Endothelial cell of umbilical vein (primary cell): Measurements from ENCODE around the gene ZPBP2. TPM values are rescaled to one million over a fixed set of nuclear protein-coding genes. Genes with fewer than 3 reads are reported as not detected.

ENCODE experiments used
- BruUV-seq: library from RNA; stranded (reverse); fragments of 400-500 nt; replicated peaks from 2 replicates; lab custom pipeline; 2021; lab: Mats Ljungman, UMichigan
- CTCF ChIA-PET: fragments of 300-600, 350-600 bp; sonication (Branson Sonifier 250); formaldehyde crosslinking; loops from one replicate; lab custom pipeline; 2021; ENCODE audit warnings: antibody characterized with exemption, inconsistent platforms; lab: Charles Lee
- POLR2A ChIA-PET: fragments of 300-600, 350-600 bp; sonication (Branson Sonifier 250); formaldehyde crosslinking; loops from one replicate; lab custom pipeline; 2021; ENCODE audit warnings: antibody characterized with exemption, inconsistent platforms; lab: Charles Lee
- DNase-seq: peaks from one replicate; pipeline ENCODE4 v3.0.0-alpha.2; 2011; ENCODE audit warnings: low read depth, low spot score
- FAIRE-seq: peaks from 2 replicates; lab custom pipeline; 2011; peaks lifted over from hg19 to GRCh38; lab: Jason Lieb, UNC
- H2AFZ ChIP-seq: 2 replicates; pipeline ENCODE4 v1.6.0; 2012; ENCODE audit warnings: low read depth, low read length, control low read depth, inconsistent platforms
- H3K27ac ChIP-seq: 2 replicates; pipeline ENCODE4 v1.5.1; 2011; ENCODE audit warnings: low read depth, mild to moderate bottlenecking, control low read depth, low read length, moderate library complexity; ENCODE audit not compliant: insufficient read depth
- H3K27me3 ChIP-seq, 2 experiments: 2 replicates each; pipeline versions ENCODE4 v1.6.0 to v1.6.1; 2011; ENCODE audit warnings: low read length in 2 of 2, mixed read lengths in 1 of 2; ENCODE audit not compliant: control insufficient read depth in 2 of 2, insufficient read depth in 2 of 2
- H3K36me3 ChIP-seq, 2 experiments: 2 replicates in 1 of 2; 3 replicates in 1 of 2; pipeline ENCODE4 v1.5.1; 2011; ENCODE audit warnings: low read length in 2 of 2, mild to moderate bottlenecking in 1 of 2, moderate library complexity in 1 of 2; ENCODE audit not compliant: control insufficient read depth in 2 of 2, insufficient read depth in 2 of 2; ENCODE audit errors: extremely low read depth in 1 of 2
- H3K4me1 ChIP-seq: 3 replicates; pipeline ENCODE4 v1.5.1; 2011; ENCODE audit warnings: mild to moderate bottlenecking, low read length; ENCODE audit not compliant: control insufficient read depth, insufficient read depth; ENCODE audit errors: extremely low read depth
- H3K4me2 ChIP-seq: 2 replicates; pipeline ENCODE4 v1.6.1; 2011; ENCODE audit warnings: low read length, control low read depth, mixed read lengths; ENCODE audit not compliant: insufficient read depth
- H3K4me3 ChIP-seq, 3 experiments: fragments of 200-600 bp in 1 of 3; sonication (generic), shearing (Covaris generic) in 1 of 3; replicated peaks in 1 of 3; 2 replicates each; pipeline ENCODE4 v1.5.1; 2011 to 2016; ENCODE audit warnings: control low read depth in 3 of 3, low read length in 3 of 3, mild to moderate bottlenecking in 2 of 3, inconsistent platforms in 1 of 3, low read depth in 1 of 3, moderate library complexity in 1 of 3; ENCODE audit not compliant: insufficient read depth in 1 of 3
- H3K79me2 ChIP-seq: 2 replicates; pipeline ENCODE4 v1.6.0; 2012; ENCODE audit warnings: low read length, inconsistent platforms; ENCODE audit not compliant: control insufficient read depth, insufficient read depth
- H3K9ac ChIP-seq: replicated peaks from 2 replicates; pipeline ENCODE3; 2011; ENCODE audit warnings: low read length, control low read depth; ENCODE audit not compliant: insufficient read depth; ENCODE audit errors: extremely low read depth
- H3K9me1 ChIP-seq: replicated peaks from 3 replicates; pipeline ENCODE4 v1.6.0; 2011; ENCODE audit warnings: mild to moderate bottlenecking, low read length; ENCODE audit not compliant: control insufficient read depth, insufficient read depth; ENCODE audit errors: extremely low read depth
- H3K9me3 ChIP-seq: replicated peaks from 2 replicates; pipeline ENCODE4 v1.5.1; 2012; ENCODE audit warnings: low read length, inconsistent platforms; ENCODE audit not compliant: control insufficient read depth, insufficient read depth
- H4K20me1 ChIP-seq: replicated peaks from 2 replicates; pipeline ENCODE3; 2011; ENCODE audit warnings: mild to moderate bottlenecking, low read length; ENCODE audit not compliant: control insufficient read depth, insufficient read depth; ENCODE audit errors: extremely low read depth
- EZH2 ChIP-seq: IDR thresholded peaks from 2 replicates; pipeline ENCODE4 v1.6.1; 2012; ENCODE audit warnings: borderline replicate concordance, low read depth, mild to moderate bottlenecking, moderate library complexity, low read length, inconsistent platforms; ENCODE audit not compliant: severe bottlenecking
- FOS ChIP-seq: IDR thresholded peaks from 2 replicates; pipeline ENCODE4 v1.6.1; 2011; ENCODE audit warnings: mild to moderate bottlenecking, low read length, moderate library complexity, borderline replicate concordance; ENCODE audit not compliant: insufficient read depth
- GATA2 ChIP-seq: IDR thresholded peaks from 2 replicates; pipeline ENCODE4 v1.7.0; 2011; ENCODE audit warnings: low read depth, mild to moderate bottlenecking, moderate library complexity, mixed read lengths, low read length; ENCODE audit not compliant: insufficient read length, insufficient read depth
- JUN ChIP-seq: IDR thresholded peaks from 2 replicates; pipeline ENCODE4 v1.6.1; 2011; ENCODE audit warnings: borderline replicate concordance, low read depth; ENCODE audit not compliant: insufficient read length, insufficient read depth
- MYC ChIP-seq: IDR thresholded peaks from one replicate; pipeline ENCODE4 v1.6.1; 2011; ENCODE audit warnings: mild to moderate bottlenecking, low read depth, low read length
- POLR2A ChIP-seq: IDR thresholded peaks from 2 replicates; pipeline ENCODE4 v1.6.1; 2012; ENCODE audit warnings: low read depth, mild to moderate bottlenecking, control low read depth, low read length
- POLR2AphosphoS5 ChIP-seq: IDR thresholded peaks from 2 replicates; pipeline ENCODE4 v1.6.1; 2012; ENCODE audit warnings: low read depth, mild to moderate bottlenecking, control low read depth, low read length, moderate library complexity; ENCODE audit not compliant: insufficient read depth
- dilution Hi-C: fragments of 300-500 bp; cut with MboI; formaldehyde crosslinking; loops from one replicate; pipeline ENCODE4 v1.15.0; 2019; ENCODE audit warnings: low sequenced_read_pairs; ENCODE audit not compliant: extremely low pct_ligation_motif_present
- intact Hi-C: fragments of 100-400 bp; cut with micrococcal nuclease; formaldehyde crosslinking; loops from one replicate; pipeline ENCODE4 v1.10.0; 2022
- polyA plus RNA-seq, 4 experiments: library from polyadenylated mRNA; depleted of rRNA in 3 of 4; stranded (reverse) in 3 of 4; unstranded in 1 of 4; fragments of >200 nt; gene quantifications; 2 replicates each; pipeline versions ENCODE4 v1.2.1 to v1.2.3, GENCODE V29; 2011 to 2012; ENCODE audit warnings: missing spikeins in 1 of 4
- total RNA-seq: library from RNA; stranded (reverse); gene quantifications from 2 replicates; pipeline ENCODE4 v1.2.3, GENCODE V29; 2021
- TF ChIP-seq, protein P1 (sequence below): IDR thresholded peaks from 2 replicates; pipeline ENCODE4 v1.6.1; 2011; ENCODE audit not compliant: insufficient read depth, insufficient read length
- TF ChIP-seq, protein P2 (sequence below), 2 donors: IDR thresholded peaks; 1 replicate in 1 of 2; 2 replicates in 1 of 2; pipeline ENCODE4 v1.5.1; 2011; ENCODE audit warnings: low read length in 2 of 2, mild to moderate bottlenecking in 2 of 2, moderate library complexity in 2 of 2, control low read depth in 1 of 2, inconsistent platforms in 1 of 2, low read depth in 1 of 2; ENCODE audit not compliant: insufficient read depth in 1 of 2; ENCODE audit errors: extremely low read depth in 1 of 2

Gene ZPBP2
- total and polyA plus RNA-seq, 2 donors (not counting 3 experiments of a cell fraction or from before 2014, with no cell fraction given), result not detected

DNA sequence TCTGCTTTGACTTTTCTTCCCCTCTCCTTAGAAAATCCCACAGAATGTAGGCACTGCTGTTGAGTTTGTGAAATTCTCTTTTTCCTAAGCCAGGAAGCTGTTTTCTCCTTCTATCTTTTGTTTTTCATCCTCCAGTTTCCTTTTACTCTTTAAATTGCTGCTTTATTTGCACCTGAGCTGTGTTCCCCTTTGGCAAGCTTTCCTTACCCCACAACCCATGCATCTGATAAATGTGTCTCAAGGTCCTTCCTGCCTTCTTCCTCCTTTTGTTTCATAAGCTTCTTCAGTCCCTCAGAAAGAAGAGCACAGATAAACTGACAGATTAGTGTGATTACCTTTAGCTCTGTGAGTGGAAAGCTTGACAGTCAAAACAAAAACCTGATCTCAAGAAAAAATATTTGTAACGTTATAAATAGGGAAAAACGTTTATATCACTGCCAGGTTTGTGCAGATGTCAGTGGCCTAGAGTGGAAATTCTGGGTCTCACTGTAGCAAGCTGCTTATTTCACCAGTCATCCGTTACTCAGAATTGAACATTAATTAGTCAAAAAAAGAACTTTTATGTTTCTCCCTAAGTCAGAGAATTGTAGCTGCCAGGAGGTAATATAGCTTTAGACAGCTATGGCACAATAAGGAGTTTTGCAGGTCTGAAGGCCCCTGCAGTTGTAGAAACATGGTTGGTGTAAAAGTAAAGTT, 26.8 kb downstream of the ZPBP2 start:
- no TSS peak for BruUV-seq
- CTCF ChIA-PET, result interaction anchor here (1.6 to 3.4 kb wide), 4 partner anchors 10 to 271 kb away, joined by 4 to 13 read pairs (median 8); no protein-coding TSS in a partner anchor

DNA sequence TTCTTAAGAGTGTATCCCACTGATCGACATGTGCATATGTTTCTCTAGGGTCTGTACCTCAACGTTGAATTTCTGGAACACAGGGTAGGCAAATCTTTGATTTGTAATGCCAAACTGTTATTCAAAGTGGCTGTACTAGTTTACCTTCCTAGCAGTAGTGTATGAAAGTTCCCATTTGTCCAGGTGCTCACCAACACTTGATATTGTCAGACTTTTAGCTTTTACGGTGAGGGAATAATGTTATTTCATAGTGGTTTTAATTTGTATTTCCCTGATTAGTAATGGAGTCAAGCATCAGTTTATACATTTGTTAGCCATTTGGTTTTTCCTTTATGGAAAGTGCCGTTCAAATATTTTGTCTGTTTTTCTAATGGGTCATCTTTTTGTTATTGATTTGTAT, 30.1 kb downstream of the ZPBP2 start:
- H3K9me3 ChIP-seq, result no peaks in the 10 kb centered on the region
- DNase-seq, result no peak
- POLR2A ChIA-PET, result interaction anchor here (0.7 kb wide), 1 partner anchor 19 kb away, joined by 3 read pairs; no protein-coding TSS in a partner anchor
- H3K4me3 ChIP-seq, result no peak overlapping the region
- H3K9ac ChIP-seq, result no peak overlapping the region
- TF ChIP-seq JUN, result no peak
- no peak for TF ChIP-seq FOS
- TF ChIP-seq, protein P1, sequence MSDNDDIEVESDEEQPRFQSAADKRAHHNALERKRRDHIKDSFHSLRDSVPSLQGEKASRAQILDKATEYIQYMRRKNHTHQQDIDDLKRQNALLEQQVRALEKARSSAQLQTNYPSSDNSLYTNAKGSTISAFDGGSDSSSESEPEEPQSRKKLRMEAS, result no peak
- TF ChIP-seq POLR2A, result no peak
- TF ChIP-seq GATA2, result no peak
- no peak for TF ChIP-seq POLR2AphosphoS5
- TF ChIP-seq, protein P2, sequence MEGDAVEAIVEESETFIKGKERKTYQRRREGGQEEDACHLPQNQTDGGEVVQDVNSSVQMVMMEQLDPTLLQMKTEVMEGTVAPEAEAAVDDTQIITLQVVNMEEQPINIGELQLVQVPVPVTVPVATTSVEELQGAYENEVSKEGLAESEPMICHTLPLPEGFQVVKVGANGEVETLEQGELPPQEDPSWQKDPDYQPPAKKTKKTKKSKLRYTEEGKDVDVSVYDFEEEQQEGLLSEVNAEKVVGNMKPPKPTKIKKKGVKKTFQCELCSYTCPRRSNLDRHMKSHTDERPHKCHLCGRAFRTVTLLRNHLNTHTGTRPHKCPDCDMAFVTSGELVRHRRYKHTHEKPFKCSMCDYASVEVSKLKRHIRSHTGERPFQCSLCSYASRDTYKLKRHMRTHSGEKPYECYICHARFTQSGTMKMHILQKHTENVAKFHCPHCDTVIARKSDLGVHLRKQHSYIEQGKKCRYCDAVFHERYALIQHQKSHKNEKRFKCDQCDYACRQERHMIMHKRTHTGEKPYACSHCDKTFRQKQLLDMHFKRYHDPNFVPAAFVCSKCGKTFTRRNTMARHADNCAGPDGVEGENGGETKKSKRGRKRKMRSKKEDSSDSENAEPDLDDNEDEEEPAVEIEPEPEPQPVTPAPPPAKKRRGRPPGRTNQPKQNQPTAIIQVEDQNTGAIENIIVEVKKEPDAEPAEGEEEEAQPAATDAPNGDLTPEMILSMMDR (IDR thresholded peaks at IDR 0.05; ENCODE audit: extremely low read depth in 1 of 2, insufficient read depth in 1 of 2, low read depth in 1 of 2, low read length in 2 of 2), result no peak
- TF ChIP-seq MYC, result no peak
- TF ChIP-seq EZH2, result no peak
- no peaks in the 10 kb centered on the region for H3K79me2 ChIP-seq
- intact Hi-C loops (no loop called here), dilution Hi-C loops (no loop called here)
- no peak for FAIRE-seq
- peaks cover 0 to 3% of the 10 kb centered on the region in 2 experiments for H3K27me3 ChIP-seq
- no peak overlapping the region for H2AFZ ChIP-seq
- H3K9me1 ChIP-seq, result no peaks in the 10 kb centered on the region
- CTCF ChIA-PET, result interaction anchor here (1.0 kb wide), 1 partner anchor 18 kb away, joined by 3 read pairs; no protein-coding TSS in a partner anchor
- no peaks in the 10 kb centered on the region for H4K20me1 ChIP-seq
- no peak overlapping the region for H3K4me2 ChIP-seq
- no peaks in the 10 kb centered on the region for H3K36me3 ChIP-seq
- H3K27ac ChIP-seq, result no peak overlapping the region
- BruUV-seq, result no TSS peak
- H3K4me1 ChIP-seq, result no peaks in the 10 kb centered on the region

More for the DNA sequence above, 26.8 kb downstream of the ZPBP2 start:
- POLR2A ChIA-PET, result interaction anchor here (0.6 kb wide), 1 partner anchor 1290 kb away, joined by 3 read pairs; no protein-coding TSS in a partner anchor
- Histone ChIP-seq H3K4me2 (no peak overlapping the region), H3K9me1 (no peaks in the 10 kb centered on the region), H3K4me3 (no peak overlapping the region), H3K36me3 (no peaks in the 10 kb centered on the region), H3K9me3 (no peaks in the 10 kb centered on the region), H3K79me2 (no peaks in the 10 kb centered on the region), H2AFZ (no peak overlapping the region), H4K20me1 (no peaks in the 10 kb centered on the region), H3K9ac (no peak overlapping the region), H3K4me1 (no peaks in the 10 kb centered on the region), H3K27ac (no peak overlapping the region), H3K27me3 (peaks cover 2 to 12% of the 10 kb centered on the region in 2 experiments)
- peak; percentile 2 for DNase-seq
- FAIRE-seq, result no peak
- TF ChIP-seq EZH2 (no peak), POLR2AphosphoS5 (no peak)
- intact Hi-C loops (no loop called here), dilution Hi-C loops (no loop called here)
